ENCODE data around the gene GMPS. TPM values are rescaled to one million over a fixed set of nuclear protein-coding genes. Genes with fewer than 3 reads are reported as not detected.

GMPS gene
- total and polyA plus RNA-seq, 2 of the 8 experiments (the other 6 are each of a cell fraction or from before 2014, with no cell fraction given) = 57.7 to 175 TPM

DNA sequence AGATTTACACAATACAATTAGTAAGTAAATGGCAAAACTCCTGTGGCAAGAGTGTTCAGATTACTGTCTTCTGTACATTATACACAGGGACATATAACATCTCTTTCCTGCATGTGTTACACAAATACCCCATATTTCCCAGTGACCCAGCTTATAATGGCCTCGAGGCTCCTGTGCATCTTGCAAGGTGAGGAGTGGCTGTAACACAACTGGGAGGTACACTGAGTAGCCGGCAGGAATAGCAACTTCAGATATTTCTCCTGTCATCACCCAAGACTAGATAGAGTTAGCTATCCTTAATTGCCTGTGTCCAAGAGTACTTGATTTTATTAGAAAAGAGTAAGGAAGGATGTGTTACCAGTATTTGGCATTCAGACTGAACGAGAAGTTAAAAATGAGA, 5.6 kb downstream of the GMPS start (continued):
- TF ChIP-seq, protein P1, sequence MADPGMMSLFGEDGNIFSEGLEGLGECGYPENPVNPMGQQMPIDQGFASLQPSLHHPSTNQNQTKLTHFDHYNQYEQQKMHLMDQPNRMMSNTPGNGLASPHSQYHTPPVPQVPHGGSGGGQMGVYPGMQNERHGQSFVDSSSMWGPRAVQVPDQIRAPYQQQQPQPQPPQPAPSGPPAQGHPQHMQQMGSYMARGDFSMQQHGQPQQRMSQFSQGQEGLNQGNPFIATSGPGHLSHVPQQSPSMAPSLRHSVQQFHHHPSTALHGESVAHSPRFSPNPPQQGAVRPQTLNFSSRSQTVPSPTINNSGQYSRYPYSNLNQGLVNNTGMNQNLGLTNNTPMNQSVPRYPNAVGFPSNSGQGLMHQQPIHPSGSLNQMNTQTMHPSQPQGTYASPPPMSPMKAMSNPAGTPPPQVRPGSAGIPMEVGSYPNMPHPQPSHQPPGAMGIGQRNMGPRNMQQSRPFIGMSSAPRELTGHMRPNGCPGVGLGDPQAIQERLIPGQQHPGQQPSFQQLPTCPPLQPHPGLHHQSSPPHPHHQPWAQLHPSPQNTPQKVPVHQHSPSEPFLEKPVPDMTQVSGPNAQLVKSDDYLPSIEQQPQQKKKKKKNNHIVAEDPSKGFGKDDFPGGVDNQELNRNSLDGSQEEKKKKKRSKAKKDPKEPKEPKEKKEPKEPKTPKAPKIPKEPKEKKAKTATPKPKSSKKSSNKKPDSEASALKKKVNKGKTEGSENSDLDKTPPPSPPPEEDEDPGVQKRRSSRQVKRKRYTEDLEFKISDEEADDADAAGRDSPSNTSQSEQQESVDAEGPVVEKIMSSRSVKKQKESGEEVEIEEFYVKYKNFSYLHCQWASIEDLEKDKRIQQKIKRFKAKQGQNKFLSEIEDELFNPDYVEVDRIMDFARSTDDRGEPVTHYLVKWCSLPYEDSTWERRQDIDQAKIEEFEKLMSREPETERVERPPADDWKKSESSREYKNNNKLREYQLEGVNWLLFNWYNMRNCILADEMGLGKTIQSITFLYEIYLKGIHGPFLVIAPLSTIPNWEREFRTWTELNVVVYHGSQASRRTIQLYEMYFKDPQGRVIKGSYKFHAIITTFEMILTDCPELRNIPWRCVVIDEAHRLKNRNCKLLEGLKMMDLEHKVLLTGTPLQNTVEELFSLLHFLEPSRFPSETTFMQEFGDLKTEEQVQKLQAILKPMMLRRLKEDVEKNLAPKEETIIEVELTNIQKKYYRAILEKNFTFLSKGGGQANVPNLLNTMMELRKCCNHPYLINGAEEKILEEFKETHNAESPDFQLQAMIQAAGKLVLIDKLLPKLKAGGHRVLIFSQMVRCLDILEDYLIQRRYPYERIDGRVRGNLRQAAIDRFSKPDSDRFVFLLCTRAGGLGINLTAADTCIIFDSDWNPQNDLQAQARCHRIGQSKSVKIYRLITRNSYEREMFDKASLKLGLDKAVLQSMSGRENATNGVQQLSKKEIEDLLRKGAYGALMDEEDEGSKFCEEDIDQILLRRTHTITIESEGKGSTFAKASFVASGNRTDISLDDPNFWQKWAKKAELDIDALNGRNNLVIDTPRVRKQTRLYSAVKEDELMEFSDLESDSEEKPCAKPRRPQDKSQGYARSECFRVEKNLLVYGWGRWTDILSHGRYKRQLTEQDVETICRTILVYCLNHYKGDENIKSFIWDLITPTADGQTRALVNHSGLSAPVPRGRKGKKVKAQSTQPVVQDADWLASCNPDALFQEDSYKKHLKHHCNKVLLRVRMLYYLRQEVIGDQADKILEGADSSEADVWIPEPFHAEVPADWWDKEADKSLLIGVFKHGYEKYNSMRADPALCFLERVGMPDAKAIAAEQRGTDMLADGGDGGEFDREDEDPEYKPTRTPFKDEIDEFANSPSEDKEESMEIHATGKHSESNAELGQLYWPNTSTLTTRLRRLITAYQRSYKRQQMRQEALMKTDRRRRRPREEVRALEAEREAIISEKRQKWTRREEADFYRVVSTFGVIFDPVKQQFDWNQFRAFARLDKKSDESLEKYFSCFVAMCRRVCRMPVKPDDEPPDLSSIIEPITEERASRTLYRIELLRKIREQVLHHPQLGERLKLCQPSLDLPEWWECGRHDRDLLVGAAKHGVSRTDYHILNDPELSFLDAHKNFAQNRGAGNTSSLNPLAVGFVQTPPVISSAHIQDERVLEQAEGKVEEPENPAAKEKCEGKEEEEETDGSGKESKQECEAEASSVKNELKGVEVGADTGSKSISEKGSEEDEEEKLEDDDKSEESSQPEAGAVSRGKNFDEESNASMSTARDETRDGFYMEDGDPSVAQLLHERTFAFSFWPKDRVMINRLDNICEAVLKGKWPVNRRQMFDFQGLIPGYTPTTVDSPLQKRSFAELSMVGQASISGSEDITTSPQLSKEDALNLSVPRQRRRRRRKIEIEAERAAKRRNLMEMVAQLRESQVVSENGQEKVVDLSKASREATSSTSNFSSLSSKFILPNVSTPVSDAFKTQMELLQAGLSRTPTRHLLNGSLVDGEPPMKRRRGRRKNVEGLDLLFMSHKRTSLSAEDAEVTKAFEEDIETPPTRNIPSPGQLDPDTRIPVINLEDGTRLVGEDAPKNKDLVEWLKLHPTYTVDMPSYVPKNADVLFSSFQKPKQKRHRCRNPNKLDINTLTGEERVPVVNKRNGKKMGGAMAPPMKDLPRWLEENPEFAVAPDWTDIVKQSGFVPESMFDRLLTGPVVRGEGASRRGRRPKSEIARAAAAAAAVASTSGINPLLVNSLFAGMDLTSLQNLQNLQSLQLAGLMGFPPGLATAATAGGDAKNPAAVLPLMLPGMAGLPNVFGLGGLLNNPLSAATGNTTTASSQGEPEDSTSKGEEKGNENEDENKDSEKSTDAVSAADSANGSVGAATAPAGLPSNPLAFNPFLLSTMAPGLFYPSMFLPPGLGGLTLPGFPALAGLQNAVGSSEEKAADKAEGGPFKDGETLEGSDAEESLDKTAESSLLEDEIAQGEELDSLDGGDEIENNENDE (IDR thresholded peaks at IDR 0.05; ENCODE audit: insufficient replicate concordance, low read length) = no peak
- TF ChIP-seq SIRT6 (IDR thresholded peaks at IDR 0.05; ENCODE audit: low read length) (no peak), KDM4A (IDR thresholded peaks at IDR 0.05; ENCODE audit: low read depth, low read length, severe bottlenecking) (no peak), TCF12 (IDR thresholded peaks at IDR 0.05; ENCODE audit: low read depth, low read length) (no peak), SAP30 (IDR thresholded peaks at IDR 0.05; ENCODE audit: insufficient read depth, insufficient replicate concordance, low read length) (no peak), NRF1 (IDR thresholded peaks at IDR 0.05; ENCODE audit: low read depth, low read length) (no peak)
- TF ChIP-seq, protein P2, sequence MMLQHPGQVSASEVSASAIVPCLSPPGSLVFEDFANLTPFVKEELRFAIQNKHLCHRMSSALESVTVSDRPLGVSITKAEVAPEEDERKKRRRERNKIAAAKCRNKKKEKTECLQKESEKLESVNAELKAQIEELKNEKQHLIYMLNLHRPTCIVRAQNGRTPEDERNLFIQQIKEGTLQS (IDR thresholded peaks at IDR 0.05; ENCODE audit: insufficient read depth, low read depth, low read length) = no peak

Measured in H1 (cell line).